GM18508 (cell line): ENCODE data around the gene APCDD1L.
"Not testable (repeated sequence)": the region's sequence is repeated elsewhere in the genome, so short reads cannot be mapped to it uniquely, and the experiment has no call there.

Source experiments
- ATAC-seq: cut with Tn5 transposase; IDR thresholded peaks from one replicate; pipeline ENCODE4 v1.9.1; 2021; ENCODE audit warnings: moderate number of reproducible peaks; ENCODE audit not compliant: insufficient read depth, unreplicated experiment

The APCDD1L gene

DNA sequence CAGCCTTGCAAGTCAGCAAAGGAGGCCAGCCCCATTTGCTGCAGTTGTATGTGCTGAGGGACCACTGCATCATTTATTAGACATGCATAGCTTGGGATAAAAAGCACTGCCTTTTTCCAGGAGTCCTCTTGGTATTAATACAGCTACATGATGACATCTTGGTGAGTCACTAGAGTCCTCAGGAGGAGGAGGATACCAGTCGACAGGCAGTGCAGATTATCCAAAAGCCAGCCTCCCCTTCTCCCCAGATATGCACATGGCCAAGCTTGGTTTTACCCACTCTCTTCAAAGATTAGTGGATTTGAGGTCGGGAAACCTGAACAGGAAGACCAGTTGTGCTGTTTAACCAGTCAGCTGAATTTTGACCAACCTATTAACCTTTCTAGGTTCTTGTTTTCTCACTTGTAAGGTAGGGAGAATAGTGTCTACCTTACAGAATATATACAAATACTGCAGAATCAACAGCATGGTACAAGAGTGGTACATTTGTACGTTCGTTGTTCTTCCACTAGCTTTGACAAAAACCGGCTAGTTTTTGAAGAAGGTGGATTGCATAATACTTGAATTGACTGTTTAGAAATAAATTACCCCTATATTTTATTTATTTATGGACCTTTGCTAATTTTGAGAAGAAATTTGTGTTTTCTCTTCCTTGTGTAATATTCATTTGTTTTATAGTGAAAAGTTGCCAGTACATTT is 94.3 kb downstream of the APCDD1L start:
- no peak for ATAC-seq

GRCh38 chr20:58418949-58419748 is 96.0 kb downstream of the APCDD1L start:
- no peak for ATAC-seq

DNA sequence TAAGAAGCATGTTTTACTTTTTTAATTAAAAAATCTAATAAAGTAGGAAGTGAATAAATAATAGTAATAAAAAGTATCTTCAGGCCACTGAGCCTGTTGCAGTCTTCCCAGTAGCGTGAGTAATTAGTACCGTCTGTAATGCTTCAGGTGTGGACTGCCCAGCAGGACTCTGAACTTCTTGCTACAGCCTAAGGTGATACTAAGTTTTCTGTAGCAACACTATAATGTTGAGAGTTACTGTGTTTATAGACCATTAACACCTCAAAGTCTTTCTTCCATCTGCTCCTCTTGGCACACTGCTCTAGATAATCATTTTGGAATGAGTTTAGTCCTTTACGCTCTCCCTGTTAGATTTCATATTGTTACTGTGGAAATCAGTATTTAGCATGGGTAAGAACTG is 97.8 kb downstream of the APCDD1L start:
- no peak for ATAC-seq

- ATAC-seq = no peak
Measured at GRCh38 chr20:58416835-58417234, 98.4 kb downstream of the APCDD1L start.

DNA sequence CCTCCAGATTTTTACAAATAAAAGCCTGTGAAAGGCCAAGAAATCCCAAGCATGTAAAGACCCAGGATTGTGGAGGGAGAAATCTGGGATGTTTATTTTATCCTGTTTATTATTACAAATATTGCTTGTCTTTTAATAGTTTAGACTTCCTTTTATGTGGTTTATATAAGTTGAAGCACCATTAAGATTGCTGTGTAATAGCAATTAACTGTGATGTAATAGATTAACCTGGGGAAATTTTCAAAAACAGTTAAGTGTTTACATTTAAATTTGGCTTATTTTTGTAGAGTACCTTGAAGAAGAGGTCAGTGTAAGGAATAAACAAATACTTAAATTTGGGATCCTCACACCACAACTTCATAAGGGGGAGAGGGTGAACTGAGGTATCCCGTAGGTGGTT is 99.1 kb downstream of the APCDD1L start:
- no peak for ATAC-seq

DNA sequence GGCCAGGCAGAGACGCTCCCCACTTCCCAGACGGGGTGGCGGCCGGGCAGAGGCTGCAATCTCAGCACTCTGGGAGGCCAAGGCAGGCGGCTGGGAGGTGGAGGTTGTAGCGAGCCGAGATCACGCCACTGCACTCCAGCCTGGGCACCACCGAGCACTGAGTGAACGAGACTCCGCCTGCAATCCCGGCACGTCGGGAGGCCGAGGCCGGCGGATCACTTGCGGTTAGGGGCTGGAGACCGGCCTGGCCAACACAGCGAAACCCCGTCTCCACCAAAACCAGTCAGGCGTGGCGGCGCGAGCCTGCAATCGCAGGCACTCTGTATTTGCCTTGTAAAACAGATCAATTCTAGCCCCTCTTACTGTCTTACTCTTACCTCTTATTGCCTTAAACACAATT is 100.4 kb downstream of the APCDD1L start:
- not testable (repeated sequence) for ATAC-seq

- not testable (repeated sequence) for ATAC-seq
Measured at GRCh38 chr20:58414216-58414615, 101.0 kb downstream of the APCDD1L start.
